PC-9 (cell line): ENCODE measurements around the gene CPXM1.

ENCODE experiments used
- CTCF ChIP-seq: fragments of 200-600 bp; sonication (generic); conservative IDR thresholded peaks from 2 replicates; pipeline ENCODE4 v1.6.1; 2017; ENCODE audit warnings: mixed run types, antibody characterized with exemption, mild to moderate bottlenecking, moderate library complexity
- EZH2 ChIP-seq: fragments of 200-600 bp; sonication (generic); IDR thresholded peaks from 2 replicates; pipeline ENCODE4 v1.8.0; 2017; ENCODE audit warnings: antibody characterized with exemption, low read depth

- no peak for TF ChIP-seq CTCF
- TF ChIP-seq EZH2: no peak
Observed at GRCh38 chr20:2815242-2815900, 14.9 kb upstream of the CPXM1 start.
